Endometrium (tissue), 2 donors: ENCODE results near the gene OSBPL1A.
"Not testable (repeated sequence)": the region's sequence is repeated elsewhere in the genome, so short reads cannot be mapped to it uniquely, and the experiment has no call there.

Experiments used
- FAIRE-seq: peaks from 2 replicates; lab custom pipeline; 2012; peaks lifted over from hg19 to GRCh38; lab: Jason Lieb, UNC
- donor health status: control.
- donor health status: control.

Gene OSBPL1A

GRCh38 chr18:24185805-24186204 lies 211.8 kb downstream of the OSBPL1A start:
- FAIRE-seq = no peak

GRCh38 chr18:24181806-24182205 lies 215.8 kb downstream of the OSBPL1A start:
- FAIRE-seq = no peak

DNA sequence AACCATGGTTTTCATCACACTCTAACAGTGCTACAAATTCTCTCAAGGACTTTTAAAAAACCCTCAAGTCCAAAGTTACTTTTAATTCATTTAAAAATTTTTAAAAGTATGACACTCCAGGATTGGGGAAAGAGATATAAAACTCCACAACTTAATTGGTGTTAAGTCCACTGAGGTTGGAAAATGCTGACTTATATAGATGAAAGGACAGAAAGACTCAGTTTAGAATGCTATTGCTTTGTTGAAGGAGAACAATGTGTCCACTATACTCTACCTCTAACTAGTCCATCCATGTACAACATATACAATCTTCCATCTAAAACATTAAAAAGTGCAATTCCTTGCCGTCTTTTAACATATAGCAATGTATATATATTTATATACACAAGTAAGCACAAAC lies 217.6 kb downstream of the OSBPL1A start:
- no peak for FAIRE-seq

DNA sequence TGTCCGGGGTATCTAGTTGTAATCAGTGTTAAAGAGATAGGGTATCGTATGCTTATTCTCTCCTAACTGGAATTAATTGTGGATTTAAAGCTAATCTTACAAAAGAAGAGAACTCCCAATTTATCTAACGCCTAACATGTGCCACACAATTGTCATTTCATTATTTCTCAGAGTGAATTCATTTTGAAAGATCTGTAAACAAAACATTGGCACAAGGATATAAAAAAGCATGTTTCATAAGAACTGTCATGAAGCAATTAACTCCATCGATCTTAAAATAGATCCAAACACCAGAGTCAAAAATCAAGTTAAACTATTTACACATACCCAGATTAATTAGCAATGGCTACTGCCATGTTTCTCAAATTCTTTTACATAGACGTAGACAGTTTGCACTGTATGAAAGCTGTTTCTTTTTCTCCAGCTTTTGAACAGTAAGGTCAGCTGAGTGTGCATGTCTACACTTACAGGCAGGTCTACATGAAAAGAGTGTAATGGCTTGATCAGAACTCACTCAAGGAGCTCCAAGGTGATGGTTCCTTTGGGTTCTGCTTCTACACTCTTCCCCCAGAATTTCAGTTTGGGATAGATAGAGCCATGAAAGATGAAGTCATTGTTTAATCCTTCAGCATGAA lies 220.0 kb downstream of the OSBPL1A start:
- FAIRE-seq = no peak

DNA sequence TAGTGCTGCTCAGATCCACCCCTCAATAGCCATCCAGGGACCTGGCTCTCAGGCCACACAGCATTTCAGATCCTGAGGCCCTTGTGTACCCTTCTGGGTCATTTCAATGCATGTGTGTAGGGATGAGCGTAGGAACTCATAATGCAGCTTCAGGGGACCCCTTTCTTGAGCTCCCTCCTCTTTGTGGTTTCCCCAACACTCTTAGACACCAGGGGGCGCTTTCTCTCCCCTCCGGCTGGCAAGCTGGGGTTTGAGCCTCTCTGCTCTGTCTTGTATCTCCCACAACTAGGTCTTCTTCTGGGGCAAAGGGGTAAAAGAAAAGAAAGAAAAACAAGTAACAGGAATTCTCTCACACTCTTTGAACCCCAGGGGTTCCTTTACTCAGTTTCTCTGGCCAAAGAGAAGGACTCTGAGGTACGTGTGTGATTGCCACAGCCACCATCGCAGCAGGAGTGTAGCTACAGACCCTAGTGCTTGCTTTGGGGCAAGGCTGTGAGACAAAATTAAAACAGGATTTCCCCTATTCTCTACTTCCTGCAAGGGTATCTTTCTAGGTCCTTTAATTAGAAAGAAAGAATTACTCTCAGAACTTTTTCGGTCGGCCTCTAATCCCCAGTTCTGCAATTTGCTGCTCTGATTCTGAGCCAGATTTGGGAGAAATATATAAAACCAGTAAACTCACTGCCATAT lies 220.8 kb downstream of the OSBPL1A start:
- FAIRE-seq = no peak

GRCh38 chr18:24173997-24174396 lies 223.6 kb downstream of the OSBPL1A start:
- no peak for FAIRE-seq

- no peak for FAIRE-seq
These were observed 227.3 kb downstream of the OSBPL1A start for GRCh38 chr18:24170360-24170759.

DNA sequence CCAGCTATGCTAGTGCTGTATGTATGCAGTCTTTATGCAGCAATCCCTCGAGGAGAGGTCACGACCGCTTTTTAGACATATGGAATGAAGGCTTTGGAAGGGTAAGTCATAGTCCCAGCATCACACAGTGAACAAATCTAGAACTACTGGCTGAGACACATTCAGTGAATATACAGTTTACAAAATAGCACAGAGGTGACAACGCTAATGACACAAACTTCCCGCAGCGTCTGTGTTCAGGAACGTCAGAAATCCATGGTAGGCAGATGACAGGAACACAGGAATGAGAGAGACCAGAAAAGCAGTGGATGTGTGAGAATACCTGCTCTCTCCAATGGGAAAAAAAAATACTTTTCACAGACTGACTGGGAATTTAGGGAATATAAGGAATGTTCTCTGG lies 229.1 kb downstream of the OSBPL1A start:
- no peak for FAIRE-seq

DNA sequence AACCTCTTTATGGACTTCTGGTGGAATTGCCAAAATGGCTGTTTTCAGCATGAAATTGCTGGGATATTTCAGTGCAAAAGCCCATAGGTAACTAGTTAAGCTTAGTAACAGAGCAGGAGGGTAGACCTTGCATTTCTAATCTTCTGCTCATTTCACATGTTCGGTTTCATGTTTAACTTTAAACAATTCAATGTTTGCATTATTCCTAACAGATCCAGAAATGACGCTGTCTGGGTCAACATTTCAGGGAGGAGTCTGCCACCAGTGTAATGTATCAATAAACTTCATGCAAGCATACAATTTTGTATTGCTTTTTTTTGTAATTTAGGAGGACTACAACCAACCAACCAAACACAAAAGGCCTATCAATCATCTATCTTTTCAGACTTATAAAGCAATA lies 236.3 kb downstream of the OSBPL1A start:
- FAIRE-seq = no peak

GRCh38 chr18:24160086-24160485 lies 237.5 kb downstream of the OSBPL1A start:
- no peak for FAIRE-seq

DNA sequence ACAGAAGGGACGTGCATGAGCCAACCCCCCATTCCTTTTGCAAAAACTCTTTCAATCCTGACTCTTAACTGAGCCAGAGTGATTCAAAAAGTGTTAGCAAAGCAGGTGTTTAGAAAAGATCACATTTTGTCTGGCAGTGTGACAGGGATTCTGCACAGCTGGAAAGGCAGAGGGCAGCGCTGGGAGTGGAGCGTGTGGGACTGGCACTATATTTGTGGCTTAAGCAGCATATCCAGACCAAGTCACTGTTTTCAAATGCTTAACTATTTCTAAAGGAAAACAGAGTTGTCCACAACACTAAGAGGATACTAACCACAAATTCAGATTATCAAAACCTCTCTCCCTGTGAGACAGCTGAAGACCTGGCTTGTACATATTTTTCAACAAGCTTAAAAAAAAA lies 239.8 kb downstream of the OSBPL1A start:
- no peak for FAIRE-seq

GRCh38 chr18:24153397-24153796 lies 244.2 kb downstream of the OSBPL1A start:
- no peak for FAIRE-seq

DNA sequence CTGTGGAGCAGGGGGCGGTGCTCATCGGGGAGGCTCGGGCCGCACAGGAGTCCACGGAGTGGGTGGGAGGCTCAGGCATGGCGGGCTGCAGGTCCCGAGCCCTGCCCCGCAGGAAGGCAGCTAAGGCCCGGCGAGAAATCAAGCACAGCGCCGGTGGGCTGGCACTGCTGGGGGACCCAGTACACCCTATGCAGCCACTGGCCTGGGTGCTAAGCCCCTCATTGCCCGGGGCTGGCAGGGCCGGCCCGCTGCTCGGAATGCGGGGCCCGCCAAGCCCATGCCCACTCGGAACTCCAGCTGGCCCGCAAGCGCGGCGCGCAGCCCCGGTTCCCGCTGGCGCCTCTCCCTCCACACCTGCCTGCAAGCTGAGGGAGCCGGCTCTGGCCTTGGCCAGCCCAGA lies 248.0 kb downstream of the OSBPL1A start:
- not testable (repeated sequence) for FAIRE-seq

DNA sequence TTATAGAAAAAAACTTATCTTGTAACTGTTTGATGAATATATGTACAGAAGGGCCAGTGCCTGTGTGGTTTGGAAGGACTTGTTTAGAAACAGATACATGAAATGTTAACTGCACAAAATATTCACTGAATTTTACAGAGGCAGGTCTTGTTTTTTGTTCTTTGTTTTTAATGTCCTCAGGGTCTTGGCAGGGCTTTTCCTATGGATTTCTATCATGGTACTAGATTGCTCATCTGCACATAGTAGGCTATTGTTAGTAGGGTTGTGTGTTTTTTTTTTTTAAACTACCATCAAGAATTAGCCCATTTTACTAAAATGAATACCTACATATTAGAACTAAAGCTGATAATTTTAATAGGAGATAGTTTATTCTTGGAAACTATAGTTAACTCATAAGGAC lies 255.2 kb downstream of the OSBPL1A start:
- FAIRE-seq = no peak

GRCh38 chr18:24140697-24141096 lies 256.9 kb downstream of the OSBPL1A start:
- no peak for FAIRE-seq

DNA sequence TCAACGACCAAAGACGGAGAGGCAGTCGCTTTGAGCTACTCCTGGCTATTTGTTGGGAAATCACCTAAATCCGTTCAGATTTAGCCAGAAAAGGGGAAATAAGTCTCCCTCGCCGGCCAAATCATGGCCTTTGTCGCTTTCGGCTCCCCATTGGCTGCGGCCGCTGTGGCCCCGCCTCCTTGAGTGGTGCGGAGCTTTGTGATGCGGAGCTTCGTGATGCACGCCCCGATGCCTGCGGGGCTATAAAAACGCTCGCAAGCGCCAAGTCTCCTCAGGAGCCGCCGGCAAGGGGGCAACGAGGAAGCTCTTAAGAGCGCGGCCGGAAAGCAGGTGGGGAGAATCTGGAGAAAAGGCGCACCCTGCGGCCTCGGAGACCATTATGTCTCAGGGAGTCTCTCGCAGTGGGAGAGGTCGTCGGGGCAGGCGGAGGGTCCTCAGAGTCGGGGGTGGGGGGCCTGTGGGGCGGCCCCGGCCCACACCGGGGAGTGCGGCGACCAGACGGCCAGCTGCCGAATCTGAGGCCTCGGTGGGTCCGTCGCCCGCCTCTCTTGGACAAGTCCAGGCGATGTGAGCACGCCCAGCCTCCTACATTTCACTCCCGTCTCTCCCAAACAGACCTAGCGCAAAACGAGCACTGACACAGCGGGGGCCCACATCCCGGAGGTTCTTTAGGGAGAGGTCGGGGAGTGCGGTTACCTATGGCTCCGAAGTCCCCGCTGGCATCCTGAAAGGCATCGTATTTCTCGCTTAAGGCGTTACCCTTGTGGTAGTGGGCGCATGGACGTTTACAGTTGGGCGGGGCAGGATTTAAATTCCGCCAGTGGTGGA lies 258.6 kb downstream of the OSBPL1A start, which contains the start of gene CABYR:
Gene CABYR, plus strand, starts transcription at position 274 of the 828 bp plus-strand sequence. CDS start 4,053 bp downstream, outside the sequence.
- FAIRE-seq = peak; percentile 70

GRCh38 chr18:24138409-24138788 lies 259.2 kb downstream of the OSBPL1A start:
- no peak for FAIRE-seq

- FAIRE-seq = no peak
These were observed 260.7 kb downstream of the OSBPL1A start for GRCh38 chr18:24136967-24137373.

GRCh38 chr18:24130494-24130893 lies 267.1 kb downstream of the OSBPL1A start:
- no peak for FAIRE-seq

- no peak for FAIRE-seq
These were observed 268.9 kb downstream of the OSBPL1A start for GRCh38 chr18:24128700-24129099.

GRCh38 chr18:24127735-24128134 lies 269.9 kb downstream of the OSBPL1A start:
- no peak for FAIRE-seq

DNA sequence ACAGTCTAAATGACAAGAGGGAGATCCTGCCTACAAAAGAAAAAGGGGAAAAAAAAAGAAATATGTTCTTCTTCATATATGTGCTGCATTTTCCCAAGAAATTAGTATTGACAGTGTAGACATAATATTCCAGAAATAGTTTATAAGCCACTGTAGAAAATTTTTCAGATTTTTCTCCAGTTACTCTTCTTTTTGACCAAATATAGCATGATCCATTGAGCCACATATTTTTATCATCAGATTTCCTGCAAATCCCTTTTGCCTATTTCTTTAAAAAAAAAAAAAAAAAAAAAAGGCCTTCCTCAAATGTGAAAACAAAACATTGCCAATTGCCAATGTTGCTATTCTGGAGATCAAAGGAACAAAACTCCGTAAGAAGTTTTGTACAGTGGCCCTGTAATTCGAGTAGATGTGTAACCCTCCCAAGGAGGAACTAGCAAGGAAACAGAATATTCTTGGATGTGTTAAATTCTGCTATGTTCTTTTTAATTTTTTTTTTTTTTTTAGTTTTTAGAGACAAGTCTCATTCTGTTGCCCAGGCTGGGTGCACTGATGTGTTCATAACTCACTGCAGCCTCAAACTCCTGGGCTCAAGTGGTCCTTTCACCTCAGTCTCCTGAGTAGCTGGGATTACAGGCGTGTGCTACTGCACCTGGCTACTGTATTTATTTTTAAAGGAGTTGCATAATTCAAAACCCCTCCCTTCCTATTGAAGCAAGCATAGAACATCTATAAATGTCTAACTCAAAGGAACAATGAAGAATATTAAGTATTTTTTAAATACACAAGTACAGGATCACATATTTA lies 271.3 kb downstream of the OSBPL1A start:
- peak; percentile 88 for FAIRE-seq
